HG03354 (cell line): ENCODE data around the gene MYO19.

Experiments
- ATAC-seq: cut with Tn5 transposase; IDR thresholded peaks from one replicate; pipeline ENCODE4 v1.9.1; 2021; ENCODE audit warnings: mild to moderate bottlenecking; ENCODE audit not compliant: unreplicated experiment, poor library complexity, severe bottlenecking

The MYO19 gene

GRCh38 chr17:36534840-36535668 is at the start of gene MYO19, which contains the start of gene PIGW:
TSS of gene MYO19 (minus strand) at chr17:36534868. CDS start at chr17:36532538, 2,330 bp downstream.
TSS of gene PIGW (plus strand) at chr17:36534987. CDS start at chr17:36537102, 2,115 bp downstream.
- peak; percentile 80 for ATAC-seq

GRCh38 chr17:36583787-36584186 is 49.1 kb upstream of the MYO19 start:
- ATAC-seq, result no peak

GRCh38 chr17:36578671-36579070 is 44.0 kb upstream of the MYO19 start:
- no peak for ATAC-seq

- no peak for ATAC-seq
Observed at GRCh38 chr17:36576793-36577192, 42.1 kb upstream of the MYO19 start.

GRCh38 chr17:36575028-36575427 is 40.4 kb upstream of the MYO19 start:
- ATAC-seq, result no peak

GRCh38 chr17:36566081-36566480 is 31.4 kb upstream of the MYO19 start:
- ATAC-seq, result no peak

- no peak for ATAC-seq
Observed at GRCh38 chr17:36553459-36553858, 18.8 kb upstream of the MYO19 start.

- no peak for ATAC-seq
Observed at GRCh38 chr17:36550491-36551417, 16.1 kb upstream of the MYO19 start.

GRCh38 chr17:36547776-36548175 is 13.1 kb upstream of the MYO19 start:
- no peak for ATAC-seq

GRCh38 chr17:36546418-36547093 is 11.9 kb upstream of the MYO19 start:
- ATAC-seq, result no peak

- peak; percentile 71 for ATAC-seq
Observed at GRCh38 chr17:36545465-36546417, 11.1 kb upstream of the MYO19 start.

GRCh38 chr17:36545077-36545464 is 10.4 kb upstream of the MYO19 start:
- ATAC-seq, result peak; percentile 35

GRCh38 chr17:36544307-36545076 is 9.8 kb upstream of the MYO19 start, which contains the start of gene GGNBP2:
TSS of gene GGNBP2 (plus strand) at chr17:36544919. CDS start at chr17:36545725, 806 bp downstream.
- ATAC-seq, result peak; percentile 54

- ATAC-seq, result peak; percentile 4
Observed at GRCh38 chr17:36544044-36544306, 9.3 kb upstream of the MYO19 start.

GRCh38 chr17:36542755-36543154 is 8.1 kb upstream of the MYO19 start:
- no peak for ATAC-seq

GRCh38 chr17:36540696-36541095 is 6.0 kb upstream of the MYO19 start:
- no peak for ATAC-seq

- peak; percentile 28 for ATAC-seq
Observed at GRCh38 chr17:36535669-36536081, 1.0 kb upstream of the MYO19 start.
